ENCODE measurements around the gene MEF2A.

MEF2A gene

DNA sequence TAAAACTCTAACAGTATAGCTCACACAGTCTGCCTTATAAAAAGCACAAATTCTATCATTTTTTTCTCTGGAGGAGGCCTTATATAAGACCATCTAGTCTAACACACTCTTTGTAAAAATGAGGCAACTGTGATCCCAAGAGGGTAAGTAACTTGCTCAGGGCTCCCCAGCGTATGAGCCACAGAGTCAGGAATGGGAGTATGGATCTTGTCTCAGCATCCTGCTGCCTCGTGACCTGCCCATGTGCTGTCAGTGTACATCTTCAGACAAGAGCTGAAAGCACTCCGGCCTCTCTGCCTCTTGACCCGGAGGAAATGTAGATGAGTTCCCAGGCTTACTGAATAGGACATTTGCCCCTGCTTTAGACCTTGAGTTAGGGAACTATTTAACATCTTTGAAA is 28.4 kb upstream of the MEF2A start:
- no peak overlapping the region for H3K4me3 ChIP-seq (replicated peaks in 1 of 2; ENCODE audit: low read depth in 2 of 2, low read length in 2 of 2)
- no peak for TF ChIP-seq CTCF (IDR thresholded peaks at IDR 0.05; ENCODE audit: low read depth, low read length)
- peak; percentile 32 to 62 for DNase-seq (ENCODE audit: low read depth in 2 of 2)

- no peak for TF ChIP-seq CTCF (IDR thresholded peaks at IDR 0.05; ENCODE audit: low read depth, low read length)
- no peak for DNase-seq (ENCODE audit: low read depth in 2 of 2)
- no peak overlapping the region for H3K4me3 ChIP-seq (replicated peaks in 1 of 2; ENCODE audit: low read depth in 2 of 2, low read length in 2 of 2)
Measured at GRCh38 chr15:99538261-99538660, 27.5 kb upstream of the MEF2A start.

DNA sequence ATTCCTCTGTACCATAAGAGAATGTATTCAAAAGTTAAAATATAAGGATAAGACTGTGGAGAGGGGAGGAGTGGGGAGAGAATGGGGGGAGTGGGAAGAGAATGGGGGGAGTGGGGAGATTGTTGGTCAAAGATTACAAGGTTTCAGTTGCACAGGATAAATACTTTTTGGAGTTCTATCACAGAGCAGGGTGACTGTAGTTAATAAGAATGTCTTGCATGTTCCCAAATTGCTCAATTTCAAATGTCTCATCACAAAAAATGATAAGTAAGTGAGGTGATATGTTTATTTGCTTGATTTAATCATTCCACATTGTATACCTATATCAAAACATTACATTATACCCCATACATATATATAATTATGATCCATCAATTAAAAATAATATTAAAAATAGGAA is 23.0 kb upstream of the MEF2A start:
- DNase-seq (ENCODE audit: low read depth in 2 of 2): peak; percentile 21 to 73
- no peak overlapping the region for H3K4me3 ChIP-seq (replicated peaks in 1 of 2; ENCODE audit: low read depth in 2 of 2, low read length in 2 of 2)
- TF ChIP-seq CTCF (IDR thresholded peaks at IDR 0.05; ENCODE audit: low read depth, low read length): no peak

- no peak overlapping the region for H3K4me3 ChIP-seq (replicated peaks in 1 of 2; ENCODE audit: low read depth in 2 of 2, low read length in 2 of 2)
- TF ChIP-seq CTCF (IDR thresholded peaks at IDR 0.05; ENCODE audit: low read depth, low read length): no peak
- peak in 1 of 2 donors; percentile 44 for DNase-seq (ENCODE audit: low read depth in 2 of 2)
Measured at GRCh38 chr15:99545605-99546004, 20.2 kb upstream of the MEF2A start.

DNA sequence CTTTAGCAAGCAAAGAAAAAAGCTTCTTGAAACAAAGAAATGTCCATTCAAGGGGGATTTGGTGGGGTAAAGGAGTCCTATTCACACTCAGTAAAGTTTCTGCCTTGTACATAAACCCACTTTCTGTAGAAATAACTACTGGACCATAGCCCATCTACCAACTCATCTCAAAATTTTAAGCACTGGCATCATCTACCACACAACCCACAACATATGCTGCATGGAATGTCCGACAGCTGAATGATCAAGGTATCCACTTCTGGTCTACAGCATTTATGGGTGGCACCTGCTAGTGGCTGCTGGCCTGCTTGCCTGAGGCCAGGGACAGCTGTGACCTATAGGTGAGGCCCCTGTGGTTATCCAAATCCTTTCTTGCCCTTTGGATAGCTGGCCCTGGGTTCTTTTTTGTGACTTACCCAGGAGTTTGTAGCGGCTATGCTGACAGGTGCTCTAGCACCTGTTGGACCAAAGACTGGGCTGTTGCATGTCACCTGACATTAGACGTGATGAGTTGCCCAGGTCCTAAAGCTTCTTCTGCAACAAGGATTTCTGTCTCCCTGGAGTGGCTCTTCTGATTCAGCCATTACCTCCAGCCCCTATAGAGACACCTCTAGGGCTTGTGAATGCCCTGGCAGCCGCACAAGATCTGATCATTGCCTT is 19.2 kb upstream of the MEF2A start:
- TF ChIP-seq CTCF (IDR thresholded peaks at IDR 0.05; ENCODE audit: low read depth, low read length): no peak
- H3K4me3 ChIP-seq (replicated peaks in 1 of 2; ENCODE audit: low read depth in 2 of 2, low read length in 2 of 2): no peak overlapping the region
- no peak for DNase-seq (ENCODE audit: low read depth in 2 of 2)

GRCh38 chr15:99547517-99547916 is 18.3 kb upstream of the MEF2A start:
- no peak overlapping the region for H3K4me3 ChIP-seq (replicated peaks in 1 of 2; ENCODE audit: low read depth in 2 of 2, low read length in 2 of 2)
- DNase-seq (ENCODE audit: low read depth in 2 of 2): no peak
- no peak for TF ChIP-seq CTCF (IDR thresholded peaks at IDR 0.05; ENCODE audit: low read depth, low read length)

- no peak for TF ChIP-seq CTCF (IDR thresholded peaks at IDR 0.05; ENCODE audit: low read depth, low read length)
- H3K4me3 ChIP-seq (replicated peaks in 1 of 2; ENCODE audit: low read depth in 2 of 2, low read length in 2 of 2): no peak overlapping the region
- no peak for DNase-seq (ENCODE audit: low read depth in 2 of 2)
Measured at GRCh38 chr15:99550077-99550476, 15.7 kb upstream of the MEF2A start.

All from cardiac fibroblast (primary cell).